ENCODE data around the gene TGFB2.

TGFB2 gene

DNA sequence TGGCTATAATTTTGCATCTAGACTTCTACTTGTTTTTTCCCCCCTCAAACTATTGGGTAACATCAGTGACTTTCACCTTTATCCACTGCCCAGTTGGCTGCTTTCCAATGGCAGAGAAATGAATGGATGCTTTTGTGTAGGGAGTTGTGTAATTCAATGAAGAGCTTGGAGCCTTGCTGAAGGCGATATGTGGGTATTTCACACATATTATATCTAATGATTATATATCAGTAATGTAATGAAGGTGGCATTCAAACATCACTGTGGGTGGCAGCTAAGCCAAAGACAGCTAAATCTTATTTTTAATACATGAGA lies 81.2 kb downstream of the TGFB2 start:
- DNase-seq (ENCODE audit: low spot score), result peak; percentile 69

DNA sequence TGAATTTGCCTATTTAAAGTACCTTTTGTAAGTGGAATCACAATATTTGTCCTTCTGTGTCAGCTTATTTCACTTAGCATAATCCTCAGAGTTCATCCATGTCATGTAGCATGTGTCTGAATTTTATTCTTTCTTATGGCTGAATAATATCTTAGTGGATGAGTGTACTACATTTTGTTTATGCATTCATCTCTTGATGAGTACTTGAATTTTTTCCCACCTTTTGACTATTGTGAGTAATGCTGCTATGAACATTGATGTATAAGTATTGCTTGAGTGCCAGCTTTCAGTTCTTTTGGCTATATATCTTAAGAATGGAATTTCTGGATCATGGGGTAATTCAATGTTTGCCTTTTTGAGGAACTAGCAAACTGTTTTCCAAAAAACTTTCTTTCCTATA lies 84.2 kb downstream of the TGFB2 start:
- DNase-seq (ENCODE audit: low spot score), result no peak

GRCh38 chr1:218430346-218430745 lies 85.2 kb downstream of the TGFB2 start:
- DNase-seq (ENCODE audit: low spot score), result no peak

DNA sequence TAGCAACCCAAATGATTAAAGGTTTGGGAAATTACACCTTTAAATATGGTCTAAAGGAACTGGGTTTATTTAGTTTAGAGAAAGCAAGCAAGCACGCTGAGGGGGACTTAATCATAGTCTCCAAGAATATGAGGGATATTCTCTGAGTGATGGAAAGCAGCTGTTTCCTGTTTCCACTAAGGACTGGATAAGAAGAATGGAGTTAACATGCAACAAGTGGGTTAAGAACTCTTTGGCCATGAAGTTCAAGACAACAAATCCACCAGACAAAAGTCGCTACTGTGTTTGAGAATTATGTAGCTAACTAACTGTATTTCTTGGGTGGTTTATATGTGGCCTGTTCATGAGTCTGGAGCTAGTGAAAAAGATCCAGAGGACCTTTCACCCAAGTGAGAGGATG lies 85.7 kb downstream of the TGFB2 start:
- no peak for DNase-seq (ENCODE audit: low spot score)

DNA sequence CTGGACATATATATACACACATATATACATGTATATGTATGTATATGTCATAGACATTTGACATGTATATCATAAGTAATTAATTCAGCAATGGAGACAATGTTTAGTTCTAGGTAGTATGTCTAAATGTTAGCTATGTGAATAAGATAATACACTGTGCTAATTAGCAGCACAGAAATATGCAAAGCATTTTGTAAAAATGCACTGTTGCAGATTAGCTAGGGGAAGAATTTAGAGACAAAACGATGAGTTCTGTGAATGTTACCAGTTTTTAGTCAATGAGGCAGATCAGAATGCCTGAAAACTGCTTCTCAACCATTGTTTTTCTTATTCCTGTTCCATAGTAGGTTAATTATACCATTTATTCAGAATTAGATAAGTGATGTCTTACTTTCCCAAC lies 86.3 kb downstream of the TGFB2 start:
- DNase-seq (ENCODE audit: low spot score), result no peak

GRCh38 chr1:218433744-218434143 lies 88.6 kb downstream of the TGFB2 start:
- peak; percentile 74 for DNase-seq (ENCODE audit: low spot score)

DNA sequence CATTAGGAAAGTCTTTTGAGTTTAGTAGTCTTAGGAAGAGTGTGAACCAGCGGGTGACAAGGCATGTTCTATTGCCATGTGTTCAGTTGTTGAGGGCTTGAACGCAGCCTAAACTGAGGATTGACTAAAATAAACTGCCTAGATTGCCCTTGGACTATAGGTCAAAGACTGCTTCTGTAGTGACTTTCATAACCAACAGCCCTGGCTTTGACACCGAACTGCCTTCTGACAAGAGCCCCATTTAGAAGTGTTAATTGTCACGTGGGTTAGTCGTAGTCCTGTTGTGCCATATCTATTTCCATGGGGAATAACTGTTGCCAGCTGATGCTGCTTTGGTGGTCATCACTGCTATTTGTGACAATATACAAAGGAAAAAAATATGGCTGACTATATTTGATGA lies 90.4 kb downstream of the TGFB2 start:
- no peak for DNase-seq (ENCODE audit: low spot score)

- no peak for DNase-seq (ENCODE audit: low spot score)
Observed at GRCh38 chr1:218436346-218436745, 91.2 kb downstream of the TGFB2 start.

DNA sequence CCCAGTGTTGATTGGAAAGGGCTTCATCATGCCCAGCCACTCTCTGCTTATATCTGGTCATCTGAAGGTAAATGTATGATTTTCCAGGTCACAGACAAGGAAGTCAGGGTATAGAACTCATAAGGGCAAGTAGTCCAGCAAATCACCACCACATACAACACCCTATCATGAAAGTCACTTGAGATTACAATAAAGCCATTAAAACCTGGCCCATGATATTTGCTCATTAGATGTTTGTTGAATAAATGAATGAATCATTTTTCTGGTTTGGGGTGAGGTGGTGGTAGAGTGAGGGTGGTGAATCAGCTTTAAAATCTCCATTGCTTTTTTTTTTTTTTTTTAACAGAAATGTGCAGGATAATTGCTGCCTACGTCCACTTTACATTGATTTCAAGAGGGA lies 91.9 kb downstream of the TGFB2 start:
- no peak for DNase-seq (ENCODE audit: low spot score)

GRCh38 chr1:218439541-218440295 lies 94.6 kb downstream of the TGFB2 start:
- peak; percentile 89 for DNase-seq (ENCODE audit: low spot score)

- no peak for DNase-seq (ENCODE audit: low spot score)
Observed at GRCh38 chr1:218443255-218443654, 98.1 kb downstream of the TGFB2 start.

GRCh38 chr1:218444173-218444572 lies 99.0 kb downstream of the TGFB2 start:
- no peak for DNase-seq (ENCODE audit: low spot score)

- no peak for DNase-seq (ENCODE audit: low spot score)
Observed at GRCh38 chr1:218444588-218444987, 99.5 kb downstream of the TGFB2 start.

DNA sequence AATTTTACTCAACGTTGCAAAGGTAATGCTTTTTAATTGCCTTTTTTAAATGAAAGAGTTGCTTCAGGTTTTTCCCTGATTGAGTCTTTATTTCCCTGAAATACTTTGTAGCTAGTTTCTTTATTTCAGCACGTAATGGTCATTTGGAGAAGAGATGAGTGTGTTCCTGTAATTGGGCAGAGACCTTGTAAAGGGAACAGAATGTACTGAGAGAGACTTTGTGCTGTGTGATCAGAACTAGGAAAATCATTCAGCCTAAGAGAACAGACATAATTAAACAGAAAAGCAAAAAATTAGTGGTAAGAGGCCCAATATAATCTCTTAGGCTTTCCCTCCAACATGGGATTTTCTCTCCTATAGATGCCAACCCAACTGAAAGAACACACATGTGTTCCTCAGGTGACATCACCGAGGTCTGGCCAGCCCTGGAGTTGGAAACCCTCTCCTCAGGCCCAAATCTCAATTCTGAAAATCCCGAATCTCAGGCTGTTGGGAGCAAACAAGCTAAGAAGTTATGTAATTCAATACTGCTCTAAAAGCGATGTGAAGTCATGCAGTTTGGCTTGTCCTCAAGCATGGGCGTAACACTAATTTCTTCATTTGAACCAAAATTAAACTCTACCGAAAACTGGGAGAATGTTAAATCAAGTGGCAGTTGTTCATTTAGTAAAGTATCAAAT lies 102.0 kb downstream of the TGFB2 start:
- DNase-seq (ENCODE audit: low spot score), result no peak

- DNase-seq (ENCODE audit: low spot score), result no peak
Observed at GRCh38 chr1:218451415-218451814, 106.3 kb downstream of the TGFB2 start.

GRCh38 chr1:218454700-218455282 lies 109.7 kb downstream of the TGFB2 start:
- no peak for DNase-seq (ENCODE audit: low spot score)

DNA sequence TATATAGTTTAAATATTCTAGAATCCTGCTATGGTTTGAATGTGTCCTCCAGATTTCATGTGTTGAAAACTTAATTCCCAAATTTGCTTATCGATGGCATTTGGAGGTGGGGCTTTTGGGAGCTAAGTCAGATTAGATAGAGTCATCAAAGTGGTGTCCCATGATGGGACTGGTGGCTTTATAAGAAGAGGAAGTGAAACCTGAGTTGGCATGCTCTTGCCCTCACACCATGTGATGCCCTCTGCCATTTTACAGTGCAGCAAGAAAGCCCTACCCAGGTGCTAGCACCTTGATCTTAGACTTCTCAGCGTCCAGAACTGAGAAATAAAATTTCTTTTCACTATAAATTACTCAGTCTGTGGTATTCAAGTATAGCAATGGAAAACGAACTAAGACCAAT lies 111.3 kb downstream of the TGFB2 start:
- DNase-seq (ENCODE audit: low spot score), result no peak

DNA sequence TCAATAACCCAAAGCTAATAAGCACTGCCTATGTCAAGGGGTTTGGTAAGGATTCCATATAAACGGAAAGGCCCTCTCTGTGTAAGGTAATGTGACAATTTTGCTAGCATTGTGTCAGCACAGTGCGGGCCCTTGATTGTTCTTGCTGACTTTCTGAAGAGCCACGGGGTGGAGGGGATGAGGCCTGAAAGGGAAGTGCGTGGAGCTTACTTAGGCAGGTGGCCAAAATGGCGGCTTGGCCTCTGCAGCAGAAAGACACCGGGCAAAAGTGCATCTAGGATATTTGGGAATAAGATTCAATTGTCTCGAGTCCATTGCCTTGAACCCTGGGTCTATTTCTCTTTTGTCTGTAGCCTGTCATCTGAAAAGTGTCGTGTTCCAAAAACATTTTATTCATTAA lies 114.3 kb downstream of the TGFB2 start:
- no peak for DNase-seq (ENCODE audit: low spot score)

GRCh38 chr1:218459878-218460711 lies 115.0 kb downstream of the TGFB2 start:
- peak; percentile 94 for DNase-seq (ENCODE audit: low spot score)

DNA sequence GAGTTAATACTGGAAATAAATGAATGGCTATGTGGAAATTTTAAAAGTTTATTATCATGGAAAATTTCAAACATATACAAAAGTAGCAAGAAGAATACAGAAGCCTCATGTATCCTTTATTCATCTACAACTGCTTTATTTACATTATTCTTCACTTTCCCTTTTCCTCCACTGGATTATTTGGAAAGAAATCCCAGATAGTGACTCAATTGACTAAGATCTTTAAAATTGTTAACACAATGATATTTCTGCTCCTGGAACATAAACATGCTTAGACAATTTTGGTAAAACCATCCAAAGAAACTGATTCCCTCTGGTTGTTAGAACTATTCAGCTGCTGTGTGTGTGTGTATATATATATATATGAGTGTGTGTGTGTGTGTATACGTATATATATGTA lies 116.2 kb downstream of the TGFB2 start:
- DNase-seq (ENCODE audit: low spot score), result no peak

- no peak for DNase-seq (ENCODE audit: low spot score)
Observed at GRCh38 chr1:218462116-218462515, 117.0 kb downstream of the TGFB2 start.

DNA sequence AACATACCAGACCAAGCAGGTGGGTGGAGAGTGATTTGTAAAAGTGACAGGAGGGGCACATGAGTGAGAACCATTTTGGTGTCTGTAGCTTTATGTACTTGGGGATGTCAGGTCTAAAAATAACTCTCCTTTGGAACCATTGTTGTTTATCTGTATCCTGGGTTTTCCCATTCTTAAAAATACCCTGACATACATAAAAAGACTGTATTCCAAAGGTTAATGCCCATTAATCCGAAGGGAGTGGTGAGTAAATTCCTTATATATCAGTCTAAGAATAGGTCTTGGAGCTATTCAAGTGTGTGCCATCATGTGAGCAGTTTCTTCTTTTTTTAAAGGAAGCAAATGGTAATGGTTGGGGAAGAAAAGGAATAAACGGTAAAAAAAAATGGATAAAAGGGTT lies 117.5 kb downstream of the TGFB2 start:
- peak; percentile 24 for DNase-seq (ENCODE audit: low spot score)
